GM13976 (cell line): ENCODE results near the gene LIMS2.
A peak's percentile ranks its signal among the peaks of the same experiment; 100 is the strongest.

Source experiments
- DNase-seq: peaks from one replicate; pipeline ENCODE4 v3.0.0; 2012; ENCODE audit warnings: low spot score
- CTCF ChIP-seq: IDR thresholded peaks from 2 replicates; pipeline ENCODE4 v1.5.1; 2012; ENCODE audit warnings: borderline replicate concordance, mild to moderate bottlenecking; ENCODE audit not compliant: insufficient read depth; ENCODE audit errors: extremely low read depth, missing control alignments, control extremely low read depth
- in situ Hi-C: fragments of 300-500 bp; cut with MboI; formaldehyde crosslinking; loops from one replicate; pipeline ENCODE4 v1.12.0; 2022; ENCODE audit warnings: low sequenced_read_pairs, mixed read lengths, inconsistent platforms; ENCODE audit not compliant: unreplicated experiment

LIMS2 gene

GRCh38 chr2:127674241-127675209 lies 805 bp downstream of the LIMS2 start:
- no peak for TF ChIP-seq CTCF
- peak; percentile 75 for DNase-seq
- in situ Hi-C loops: no loop called here

GRCh38 chr2:127673291-127674069 lies 1.9 kb downstream of the LIMS2 start:
- in situ Hi-C loops: no loop called here
- TF ChIP-seq CTCF: no peak
- no peak for DNase-seq

GRCh38 chr2:127672341-127673224 lies 2.7 kb downstream of the LIMS2 start:
- in situ Hi-C loops: no loop called here
- no peak for TF ChIP-seq CTCF
- DNase-seq: no peak

GRCh38 chr2:127671557-127672302 lies 3.6 kb downstream of the LIMS2 start:
- TF ChIP-seq CTCF: no peak
- in situ Hi-C loops: no loop called here
- DNase-seq: no peak

GRCh38 chr2:127670957-127671290 lies 4.4 kb downstream of the LIMS2 start:
- no peak for DNase-seq
- no peak for TF ChIP-seq CTCF
- in situ Hi-C loops: no loop called here
